Peyer's patch (tissue), 4 donors: ENCODE results near the gene TYROBP.

ENCODE experiments used
- POLR2A ChIP-seq, 2 donors: fragments of 450-650 bp; IDR thresholded peaks; one replicate each; pipeline ENCODE4 v1.5.1; 2017; ENCODE audit warnings: antibody characterized with exemption in 2 of 2, mild to moderate bottlenecking in 2 of 2, moderate library complexity in 2 of 2
- TF ChIP-seq, protein P1 (sequence below), 6 experiments: fragments of 450-650 bp in 4 of 6; fragments of 200-600 bp in 2 of 6; sonication (generic) in 1 of 6; IDR thresholded peaks; one replicate each; pipeline ENCODE4 v1.5.1; 2017 to 2019; ENCODE audit warnings: antibody characterized with exemption in 6 of 6, mild to moderate bottlenecking in 3 of 6, moderate library complexity in 1 of 6

DNA sequence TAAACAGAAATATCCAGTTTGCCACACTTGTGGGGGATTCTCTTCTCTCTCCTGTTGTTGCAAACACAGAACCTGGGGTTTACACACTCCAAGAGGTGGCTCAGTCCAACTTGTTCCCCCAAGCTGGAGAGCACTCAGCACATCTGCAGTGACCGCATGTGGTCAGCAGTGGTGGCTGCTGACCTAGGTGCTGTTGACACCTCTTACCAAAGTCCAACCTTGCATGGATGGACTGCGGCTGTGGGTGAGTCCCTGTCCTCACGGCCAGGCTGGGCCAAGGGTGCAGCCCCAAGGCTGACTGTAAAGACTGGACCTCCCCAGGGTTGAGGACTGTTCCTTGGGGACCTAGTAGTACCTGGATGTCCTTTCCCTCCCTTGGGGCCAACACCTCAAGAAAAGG lies 34.1 kb upstream of the TYROBP start:
- TF ChIP-seq, protein P1, sequence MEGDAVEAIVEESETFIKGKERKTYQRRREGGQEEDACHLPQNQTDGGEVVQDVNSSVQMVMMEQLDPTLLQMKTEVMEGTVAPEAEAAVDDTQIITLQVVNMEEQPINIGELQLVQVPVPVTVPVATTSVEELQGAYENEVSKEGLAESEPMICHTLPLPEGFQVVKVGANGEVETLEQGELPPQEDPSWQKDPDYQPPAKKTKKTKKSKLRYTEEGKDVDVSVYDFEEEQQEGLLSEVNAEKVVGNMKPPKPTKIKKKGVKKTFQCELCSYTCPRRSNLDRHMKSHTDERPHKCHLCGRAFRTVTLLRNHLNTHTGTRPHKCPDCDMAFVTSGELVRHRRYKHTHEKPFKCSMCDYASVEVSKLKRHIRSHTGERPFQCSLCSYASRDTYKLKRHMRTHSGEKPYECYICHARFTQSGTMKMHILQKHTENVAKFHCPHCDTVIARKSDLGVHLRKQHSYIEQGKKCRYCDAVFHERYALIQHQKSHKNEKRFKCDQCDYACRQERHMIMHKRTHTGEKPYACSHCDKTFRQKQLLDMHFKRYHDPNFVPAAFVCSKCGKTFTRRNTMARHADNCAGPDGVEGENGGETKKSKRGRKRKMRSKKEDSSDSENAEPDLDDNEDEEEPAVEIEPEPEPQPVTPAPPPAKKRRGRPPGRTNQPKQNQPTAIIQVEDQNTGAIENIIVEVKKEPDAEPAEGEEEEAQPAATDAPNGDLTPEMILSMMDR (IDR thresholded peaks at IDR 0.05) = no peak
- TF ChIP-seq POLR2A (IDR thresholded peaks at IDR 0.05) = no peak
